CD4-positive, alpha-beta T cell treated with Interleukin-2 at 100 ng/mL for 4 hours (primary cell): Measurements from ENCODE around the gene LSM2.

Experiments
- DNase-seq: peaks from one replicate; pipeline ENCODE4 v3.0.0-alpha.2; 2020; ENCODE audit warnings: low spot score

The LSM2 gene

DNA sequence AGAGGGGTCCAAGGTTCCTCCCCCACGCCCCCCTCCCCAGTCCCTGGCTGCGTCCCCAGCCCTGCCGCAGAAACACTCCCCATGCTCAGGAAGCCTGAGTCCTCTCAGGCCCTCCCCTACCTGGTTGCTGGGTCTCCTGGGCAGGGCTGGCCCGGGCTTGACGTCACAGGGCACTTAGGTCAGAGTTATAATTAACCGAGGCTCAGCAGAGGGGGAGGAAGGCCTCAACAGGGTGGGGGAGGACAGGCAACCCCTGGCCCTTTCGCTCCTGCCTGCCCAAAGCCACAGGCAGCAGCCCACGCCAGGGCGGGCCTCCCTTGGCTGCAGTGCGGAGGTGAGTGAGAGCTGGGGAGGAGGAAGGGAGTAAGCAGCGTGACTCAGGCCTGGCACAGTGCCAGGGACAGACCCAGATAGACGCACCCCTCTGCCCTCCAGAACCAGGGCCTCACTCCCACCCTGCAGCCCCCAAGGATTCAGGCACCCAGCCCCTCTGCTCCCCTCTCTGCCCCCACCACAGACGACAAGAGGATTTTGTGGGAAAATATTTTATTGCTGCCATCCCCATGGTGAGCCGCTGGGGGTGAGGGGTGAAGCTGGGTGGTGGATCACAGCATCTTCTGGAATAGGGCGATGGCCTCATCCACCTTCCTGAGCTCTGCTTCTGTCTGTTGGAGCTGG is 29.6 kb downstream of the LSM2 start, which contains the start of gene VWA7:
VWA7 (minus strand) TSS at position 340 of the 678 bp plus-strand sequence. CDS start 549 bp downstream, outside the sequence.
- peak; percentile 75 for DNase-seq

DNA sequence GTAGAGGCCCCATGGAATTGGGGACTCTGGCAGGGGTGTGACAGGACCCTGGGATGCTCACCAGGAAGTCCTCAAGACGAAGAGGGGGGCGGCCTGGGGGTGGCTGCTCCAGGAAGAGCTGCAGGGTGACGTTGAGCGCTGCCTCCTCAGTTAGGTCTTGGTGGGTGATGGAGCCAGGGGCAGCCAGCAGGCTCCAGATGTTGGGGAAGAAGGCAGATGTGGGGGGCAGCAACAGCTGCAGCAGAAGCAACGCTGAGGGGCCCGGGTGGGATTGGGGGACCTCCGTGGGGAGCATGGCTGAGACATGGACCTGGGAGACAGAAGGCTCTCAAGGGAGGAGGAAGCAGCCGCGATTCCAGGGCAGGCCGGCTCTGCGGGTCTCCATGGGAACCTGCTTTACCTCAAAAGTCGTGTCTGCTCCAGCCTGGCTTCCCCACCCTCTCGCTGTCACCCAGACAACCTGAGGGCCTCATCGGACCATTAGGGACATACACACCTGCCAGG is 30.2 kb downstream of the LSM2 start:
- DNase-seq: no peak

DNA sequence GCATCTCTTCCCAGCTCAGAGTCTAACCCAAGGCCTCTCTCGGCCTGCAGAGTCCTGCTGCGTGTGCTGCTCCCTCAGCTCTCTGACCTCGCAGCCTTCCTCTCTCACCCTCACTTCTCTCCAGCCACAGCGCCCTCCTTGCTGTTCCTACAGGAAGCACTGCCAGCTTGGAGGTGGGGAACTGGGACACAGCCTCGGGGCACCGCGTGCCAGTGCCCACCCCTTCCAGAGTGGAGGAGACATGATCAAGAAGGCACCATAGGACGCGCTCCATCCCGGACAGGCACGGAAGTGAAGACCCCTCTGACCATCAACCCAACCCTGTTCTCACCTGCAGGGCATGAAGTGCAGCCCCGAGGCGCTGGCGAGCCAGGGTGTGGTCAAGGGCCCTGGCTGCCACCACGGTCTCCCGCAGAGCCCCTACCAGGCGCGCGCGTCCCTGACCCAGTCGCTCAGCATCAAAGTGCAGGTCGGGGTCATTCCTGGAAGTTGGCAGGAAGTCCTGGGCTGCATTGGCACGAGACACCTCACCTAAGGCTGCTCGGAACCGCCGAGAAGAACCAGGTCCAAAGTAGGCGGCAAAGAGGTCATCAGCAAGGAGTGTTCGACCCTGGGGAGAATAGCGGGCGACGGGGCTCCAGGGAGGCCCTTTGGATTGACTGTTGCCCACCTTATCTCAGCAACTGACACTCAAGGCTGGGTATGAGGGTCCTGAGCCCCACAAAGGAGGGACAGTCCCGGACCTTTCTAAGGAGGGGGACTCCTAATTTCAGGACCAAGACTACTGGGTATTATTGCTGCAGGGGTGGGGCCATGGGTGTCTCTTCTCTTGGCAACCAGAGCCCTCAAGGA is 30.9 kb downstream of the LSM2 start:
- DNase-seq: no peak

DNA sequence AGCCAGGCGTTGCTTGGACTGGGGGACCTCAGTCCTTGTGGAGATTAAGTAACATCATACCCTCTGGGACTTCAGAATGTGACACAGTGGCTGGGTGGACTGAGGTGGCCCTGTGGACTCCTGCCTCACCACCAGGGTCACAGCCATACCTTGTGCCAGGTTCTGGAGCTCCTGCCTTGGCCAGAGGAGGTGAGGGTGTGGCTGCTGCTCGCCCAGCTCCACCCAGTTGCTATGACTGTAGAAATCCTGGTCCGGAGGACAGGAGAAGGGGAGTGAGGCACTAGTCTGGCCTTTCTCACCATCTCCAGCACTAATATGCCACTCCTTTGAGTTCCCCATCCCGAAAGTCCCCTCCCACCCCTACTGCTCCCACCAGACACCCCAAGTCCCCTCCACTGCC is 31.6 kb downstream of the LSM2 start:
- no peak for DNase-seq

DNA sequence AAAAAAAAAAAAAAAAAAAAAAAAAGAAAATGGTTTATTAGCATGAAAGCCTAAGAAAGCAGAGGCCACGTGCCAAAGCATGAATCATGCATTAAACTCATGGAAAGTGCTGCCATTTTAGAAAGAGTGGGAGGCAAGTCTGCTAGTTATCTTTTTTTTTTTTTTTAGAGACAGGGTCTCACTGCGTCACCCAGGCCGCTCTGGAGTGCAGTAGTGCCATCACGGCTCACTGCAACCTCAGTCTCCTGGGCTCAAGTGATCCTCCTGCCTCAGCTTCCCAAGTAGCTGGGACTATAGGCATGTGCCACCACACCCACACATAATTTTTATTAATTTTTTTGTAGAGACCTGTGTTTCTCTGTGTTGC is 34.8 kb downstream of the LSM2 start:
- DNase-seq: no peak

DNA sequence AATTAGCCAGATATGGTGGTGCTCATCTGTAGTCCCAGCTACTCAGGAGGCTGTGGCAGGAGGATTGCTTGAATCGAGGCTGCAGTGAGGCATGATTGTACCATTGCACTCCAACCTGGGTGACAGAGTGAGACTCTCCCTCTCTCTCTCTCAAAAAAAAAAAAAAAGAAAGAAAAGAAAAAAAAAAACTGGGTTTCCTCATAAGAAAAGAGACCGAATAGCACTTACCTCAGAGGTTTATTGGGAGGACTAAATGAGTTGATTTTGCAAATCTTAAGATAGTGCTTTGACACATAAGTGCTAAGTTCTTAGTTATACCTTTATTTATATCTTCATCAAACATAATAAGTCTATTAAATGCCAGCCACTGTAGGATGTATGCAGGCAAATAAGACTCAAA is 35.9 kb downstream of the LSM2 start:
- DNase-seq: no peak

DNA sequence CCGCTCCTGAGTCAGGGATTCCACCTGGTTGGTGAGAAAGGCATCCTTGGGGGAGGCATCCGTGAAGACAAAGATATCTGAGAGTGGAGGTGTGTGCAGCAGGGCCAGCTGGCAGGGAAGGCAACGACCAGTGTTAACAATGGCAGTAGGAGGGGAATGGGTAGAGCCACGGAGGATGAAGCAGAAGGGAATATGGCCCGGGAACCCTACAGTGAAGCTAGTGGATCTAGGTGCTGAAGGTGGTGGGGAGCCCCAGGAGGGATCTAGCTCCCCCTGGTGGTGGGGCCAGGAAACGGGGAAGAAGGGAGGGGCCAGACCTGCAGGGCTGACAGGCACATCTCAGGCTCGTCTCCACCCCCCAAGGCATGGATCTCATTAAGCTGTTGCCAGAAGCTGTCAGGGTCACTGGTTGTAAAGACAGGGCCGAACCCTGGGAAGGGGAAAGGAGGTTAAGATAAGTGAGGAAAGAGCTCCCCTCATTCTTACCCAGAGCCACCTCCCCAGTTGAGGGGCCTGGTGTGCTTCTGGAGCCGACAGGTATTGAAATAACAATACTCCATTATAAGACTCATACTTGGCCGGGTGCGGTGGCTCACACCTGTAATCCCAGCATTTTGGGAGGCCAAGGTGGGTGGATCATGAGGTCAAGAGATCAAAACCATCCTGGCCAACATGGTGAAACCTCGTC is 36.9 kb downstream of the LSM2 start:
- DNase-seq: peak; percentile 85

DNA sequence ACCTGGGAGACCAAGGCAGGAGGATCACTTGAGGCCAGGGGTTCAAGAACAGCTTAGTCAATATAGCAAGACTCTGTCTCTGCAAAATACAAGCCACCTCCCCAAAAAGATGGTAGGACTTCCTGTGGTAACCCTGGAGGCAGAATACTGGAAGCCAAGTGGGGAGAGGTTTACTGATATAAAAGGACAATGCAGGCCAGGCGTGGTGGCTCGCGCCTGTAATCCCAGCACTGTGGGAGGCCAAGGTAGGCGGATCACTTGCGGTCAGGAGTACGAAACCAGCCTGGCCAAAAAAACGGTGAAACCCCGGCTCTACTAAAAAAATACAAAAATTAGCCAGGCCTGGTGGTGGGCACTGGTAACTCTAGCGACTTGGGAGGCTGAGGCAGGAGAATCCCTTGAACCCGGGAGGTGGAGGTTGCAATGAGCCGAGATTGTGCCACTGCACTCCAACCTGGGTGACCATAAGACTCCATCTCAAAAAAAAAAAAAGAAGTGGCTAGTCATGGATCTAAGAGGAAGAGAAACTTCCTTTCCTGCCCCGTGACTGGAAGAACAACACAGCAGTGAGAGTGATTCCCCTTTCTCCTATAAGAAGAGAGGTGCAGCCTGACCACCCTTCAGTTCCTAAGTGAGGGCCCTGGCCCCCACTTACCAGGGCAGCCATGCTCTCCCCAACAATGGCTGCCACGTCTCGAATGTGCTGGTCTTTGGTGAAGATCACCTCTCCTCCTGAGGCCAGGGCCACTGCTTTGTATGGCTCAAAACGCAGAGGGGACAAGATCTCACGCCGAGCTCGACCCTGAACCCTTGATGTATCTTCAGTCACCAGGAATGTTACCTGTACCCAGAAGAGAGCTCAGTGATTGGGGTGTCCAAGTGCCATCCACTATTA is 38.2 kb downstream of the LSM2 start:
- no peak for DNase-seq

DNA sequence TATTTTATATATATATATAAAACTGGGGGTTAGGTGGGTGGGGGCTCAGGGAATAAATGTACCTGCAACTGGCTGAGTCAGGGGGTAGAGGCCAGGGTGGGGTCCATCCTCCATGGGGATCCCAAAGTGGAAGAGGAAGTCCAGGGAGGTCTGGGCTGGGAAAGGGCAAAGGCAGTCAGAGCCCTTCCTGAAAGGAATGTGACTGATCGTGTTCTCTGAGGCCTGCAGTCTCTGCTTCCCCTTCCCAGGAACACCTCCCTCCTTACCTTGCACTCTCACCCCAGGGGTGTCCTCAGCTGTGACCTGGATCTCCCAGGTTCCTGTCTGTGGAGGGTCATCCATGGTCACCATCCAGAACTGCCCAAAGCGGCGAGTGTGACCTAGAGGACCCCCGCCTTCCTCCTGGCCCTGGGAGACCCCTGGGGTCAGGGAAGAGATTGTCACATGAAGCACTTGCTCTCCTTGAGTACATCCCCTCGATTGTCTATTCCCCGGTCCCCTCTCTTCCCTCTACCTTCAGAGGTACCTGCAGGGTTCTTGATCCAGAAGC is 39.6 kb downstream of the LSM2 start:
- DNase-seq: no peak

DNA sequence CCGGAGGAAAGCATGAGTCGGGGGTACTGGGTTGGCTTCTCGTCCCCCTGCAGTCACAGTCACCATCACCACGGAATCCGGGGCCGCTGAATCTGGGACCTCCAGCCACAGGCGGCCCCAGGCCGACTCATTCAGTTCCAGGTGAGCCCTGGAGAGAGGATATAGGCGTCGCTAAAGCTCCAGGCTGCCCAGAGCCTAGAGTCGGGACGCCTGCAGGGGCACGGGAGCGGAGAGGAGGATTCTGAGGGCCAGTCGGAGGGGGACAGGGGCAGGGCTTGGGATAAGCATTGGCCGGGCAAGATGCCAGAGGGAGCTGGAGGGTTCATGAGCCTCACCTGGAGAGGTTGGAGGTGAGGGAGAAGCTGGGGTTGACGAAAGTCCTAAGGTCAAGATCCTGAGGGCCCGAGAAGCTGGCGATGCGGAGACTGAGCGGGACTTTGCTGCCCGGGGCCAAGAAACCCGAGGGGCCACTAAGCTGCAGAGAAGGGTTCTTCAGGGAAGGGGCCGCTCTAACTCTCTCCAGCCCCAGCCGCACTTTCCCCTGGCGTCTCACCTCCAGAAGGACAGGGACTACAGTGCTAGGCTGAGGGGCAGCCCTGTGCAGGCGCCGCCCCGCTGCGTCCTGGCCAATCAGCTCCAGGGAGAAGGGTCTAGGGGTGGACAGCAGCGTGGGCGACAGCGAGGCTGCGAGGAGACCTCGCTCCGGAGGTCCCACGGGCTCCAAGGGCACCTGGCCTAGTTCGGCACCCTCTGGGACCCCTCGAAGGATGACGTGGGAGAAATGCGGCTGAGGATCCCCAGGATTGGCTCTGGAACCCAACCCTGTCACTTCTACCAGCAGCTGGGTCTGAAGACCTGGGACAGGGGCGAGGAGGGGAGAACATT is 40.6 kb downstream of the LSM2 start:
- DNase-seq: no peak

DNA sequence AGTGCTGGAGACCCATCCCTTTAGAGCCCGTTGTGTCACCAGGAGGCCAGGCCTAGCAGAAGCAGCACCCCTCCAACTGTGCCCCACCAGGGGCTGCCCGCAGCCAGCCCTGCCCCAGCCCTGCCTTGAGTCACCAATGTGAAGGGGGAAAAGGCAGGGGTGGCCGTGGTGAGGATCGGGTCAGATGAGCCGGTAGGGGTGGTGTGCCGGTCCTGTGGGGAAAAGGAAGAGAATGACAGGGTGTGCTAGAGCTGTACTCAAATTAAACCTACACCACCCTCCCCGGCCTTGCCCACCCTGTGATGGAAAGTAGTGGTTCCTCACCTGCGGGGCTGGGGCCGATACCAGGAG is 41.2 kb downstream of the LSM2 start:
- DNase-seq: no peak

DNA sequence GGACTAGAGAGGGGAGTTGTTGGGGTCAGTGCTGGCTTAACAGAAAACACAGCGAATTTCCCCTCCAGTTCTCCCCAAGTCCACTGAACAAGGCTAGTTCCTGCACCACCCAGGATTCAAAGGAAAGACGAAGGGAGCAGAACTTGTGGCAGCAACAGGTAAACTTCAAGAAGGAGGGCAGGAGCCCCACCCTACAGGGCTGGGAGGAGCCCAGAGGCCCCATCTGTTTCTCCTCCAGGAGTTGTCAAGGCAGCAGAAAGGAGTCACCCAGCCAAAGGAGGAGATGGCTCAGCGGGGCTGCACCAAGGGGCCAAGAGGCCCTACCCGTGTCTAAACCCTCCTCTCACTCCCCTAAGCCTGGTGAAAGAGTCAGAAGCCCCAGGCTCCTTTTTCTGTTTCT is 42.6 kb downstream of the LSM2 start:
- no peak for DNase-seq

DNA sequence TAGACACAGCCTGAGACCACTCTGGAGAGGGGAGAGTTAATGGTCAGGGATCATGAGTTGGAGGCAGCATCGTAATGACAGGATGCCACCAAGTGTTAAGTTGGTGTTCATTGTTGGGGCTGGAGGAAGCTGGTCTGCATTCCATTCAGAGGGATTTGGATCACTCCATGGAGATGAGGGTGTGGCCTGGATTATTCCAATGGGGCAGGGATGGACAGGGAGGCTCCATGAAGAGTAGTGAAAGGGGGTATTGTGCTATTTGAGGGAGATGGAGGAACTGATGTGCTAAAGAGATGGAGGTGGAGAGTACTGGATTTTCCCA is 43.2 kb downstream of the LSM2 start:
- DNase-seq: no peak

DNA sequence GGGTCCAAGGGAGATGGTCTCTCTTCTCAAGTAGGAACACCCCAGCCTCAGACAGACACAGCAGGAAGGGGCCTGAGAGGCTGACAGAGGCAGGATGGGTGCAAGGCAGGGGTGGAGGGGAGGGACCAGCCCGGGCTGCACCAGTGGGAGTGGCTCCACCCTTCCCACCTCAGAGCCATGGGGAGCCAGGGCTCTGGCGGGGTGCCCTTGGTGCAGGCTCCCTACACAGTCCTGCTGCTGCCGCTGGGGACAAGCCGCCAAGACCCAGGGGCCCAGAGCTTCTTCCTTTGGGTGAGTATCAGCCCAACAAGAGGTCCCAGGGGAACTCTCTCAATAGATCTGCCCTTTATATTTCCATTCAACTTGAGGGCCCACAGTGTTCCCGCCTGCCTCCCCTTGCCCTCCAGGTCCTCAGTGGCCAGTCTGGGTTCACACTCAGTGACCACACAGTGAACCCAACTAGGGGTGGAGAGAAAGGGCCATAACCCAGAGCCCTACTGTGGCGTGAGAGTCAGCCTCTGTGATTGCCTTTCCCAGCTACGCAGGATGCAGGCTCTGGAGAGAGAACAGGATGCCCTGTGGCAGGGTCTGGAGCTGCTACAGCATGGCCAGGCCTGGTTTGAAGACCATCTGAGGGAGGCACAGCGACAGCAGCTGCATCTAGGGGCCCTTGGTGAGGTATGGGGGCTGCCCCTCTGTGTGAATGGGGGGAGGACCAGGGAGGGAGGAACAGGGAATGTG is 43.7 kb downstream of the LSM2 start:
- no peak for DNase-seq

DNA sequence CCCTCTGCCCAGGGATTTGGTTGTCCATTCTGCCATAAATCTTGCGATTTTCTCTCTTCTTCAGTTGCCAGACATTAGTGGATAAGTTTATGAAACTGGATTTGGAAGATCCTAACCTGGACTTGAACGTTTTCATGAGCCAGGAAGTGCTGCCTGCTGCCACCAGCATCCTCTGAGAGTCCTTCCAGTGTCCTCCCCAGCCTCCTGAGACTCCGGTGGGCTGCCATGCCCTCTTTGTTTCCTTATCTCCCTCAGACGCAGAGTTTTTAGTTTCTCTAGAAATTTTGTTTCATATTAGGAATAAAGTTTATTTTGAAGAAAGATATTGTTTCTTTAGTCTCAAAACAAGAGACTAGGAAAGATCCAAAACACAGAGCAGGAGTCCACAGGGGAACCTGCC is 44.4 kb downstream of the LSM2 start, which contains the start of gene SAPCD1:
SAPCD1 (plus strand) TSS at position 301 of the 400 bp plus-strand sequence. CDS start 399 bp downstream, outside the sequence.
- DNase-seq: no peak

DNA sequence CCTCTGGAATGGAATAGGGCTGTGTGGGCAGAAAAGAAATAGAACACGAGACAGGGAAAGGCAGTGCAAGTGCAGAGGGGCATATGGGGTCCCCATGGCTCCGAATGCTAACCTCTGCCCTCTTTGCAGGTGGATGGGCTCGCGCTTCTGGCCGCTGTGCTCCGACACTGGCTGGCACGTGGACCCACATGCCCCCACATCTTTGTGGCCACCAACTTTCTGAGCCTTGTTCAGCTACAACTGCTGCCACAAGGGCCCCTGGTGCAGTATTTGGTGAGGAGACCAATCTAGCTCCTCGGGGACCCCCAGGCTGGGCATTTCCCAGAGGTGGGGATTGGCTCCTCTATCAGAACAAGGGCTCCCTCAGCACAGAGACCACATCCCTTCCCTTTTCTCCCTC is 45.4 kb downstream of the LSM2 start:
- DNase-seq: no peak

DNA sequence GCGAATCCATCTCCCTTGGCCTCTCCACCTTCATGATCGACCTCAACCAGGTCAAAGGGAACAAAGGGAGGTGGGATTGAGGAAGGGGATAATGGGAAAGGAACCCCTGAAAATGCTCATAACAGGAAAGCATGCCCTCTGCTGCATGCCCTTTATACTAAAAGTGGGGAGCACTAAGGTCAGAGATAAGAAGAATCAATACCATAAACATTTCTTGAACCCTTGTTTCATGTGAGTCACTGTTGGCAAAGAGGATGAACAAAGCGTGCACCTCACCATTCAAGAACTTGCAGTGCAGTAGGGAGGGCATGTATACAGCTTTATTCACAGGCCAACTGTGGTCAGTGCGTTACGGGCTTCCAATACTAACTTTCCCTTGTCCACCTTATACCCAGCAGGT is 46.0 kb downstream of the LSM2 start:
- DNase-seq: no peak

DNA sequence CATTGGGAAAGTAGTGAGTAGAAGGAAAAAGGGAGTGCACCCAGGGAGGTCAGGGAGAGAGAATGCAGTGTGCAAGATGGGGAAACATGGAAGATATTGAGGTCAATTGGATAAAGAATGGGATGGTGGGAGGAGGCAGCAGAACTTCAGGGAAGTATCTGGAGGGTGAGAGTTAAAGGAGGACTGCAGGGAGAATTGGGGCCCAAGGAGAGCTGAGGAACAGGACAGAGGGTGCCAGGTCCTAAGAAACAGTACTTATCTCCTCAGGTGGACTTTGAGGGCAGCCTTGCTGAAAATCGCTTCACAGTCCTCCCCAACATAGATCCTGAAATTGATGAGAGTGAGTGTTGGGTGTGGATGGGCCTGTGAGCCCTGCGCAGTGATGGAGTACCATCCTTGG is 48.5 kb downstream of the LSM2 start:
- DNase-seq: no peak

DNA sequence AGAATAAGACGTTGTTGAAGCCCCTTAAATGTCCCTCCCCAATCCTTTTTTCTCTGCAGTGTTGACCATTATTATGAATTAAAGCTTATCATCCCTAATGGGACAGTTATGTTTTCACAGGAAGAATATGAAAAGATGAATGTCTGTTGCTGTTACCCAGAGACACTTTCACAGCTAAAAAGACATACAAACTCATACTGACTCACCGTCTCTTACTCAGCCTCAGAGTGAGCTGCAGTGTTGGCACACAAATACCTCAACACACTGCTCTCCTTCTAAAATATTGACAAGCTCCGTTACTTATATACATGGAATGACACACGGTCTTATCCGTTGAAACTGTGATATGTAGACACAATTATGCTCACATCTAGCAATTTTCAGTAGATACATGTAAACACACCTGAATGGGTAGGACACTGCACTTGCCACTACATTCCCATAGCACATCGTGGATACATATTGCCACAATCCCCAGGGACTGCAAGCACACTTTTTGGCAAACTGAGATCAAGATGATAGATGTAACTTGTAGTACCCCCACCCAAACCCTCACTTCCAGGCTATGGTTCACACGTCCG is 53.9 kb downstream of the LSM2 start:
- no peak for DNase-seq
